HG02840 (cell line): ENCODE measurements around the gene NR0B2.
"Not testable (repeated sequence)": the region's sequence is repeated elsewhere in the genome, so short reads cannot be mapped to it uniquely, and the experiment has no call there.

Experiments
- ATAC-seq: cut with Tn5 transposase; IDR thresholded peaks from one replicate; pipeline ENCODE4 v1.9.1; 2021; ENCODE audit warnings: mild to moderate bottlenecking, moderate library complexity, moderate number of reproducible peaks; ENCODE audit not compliant: unreplicated experiment, low FRiP score

Gene NR0B2

DNA sequence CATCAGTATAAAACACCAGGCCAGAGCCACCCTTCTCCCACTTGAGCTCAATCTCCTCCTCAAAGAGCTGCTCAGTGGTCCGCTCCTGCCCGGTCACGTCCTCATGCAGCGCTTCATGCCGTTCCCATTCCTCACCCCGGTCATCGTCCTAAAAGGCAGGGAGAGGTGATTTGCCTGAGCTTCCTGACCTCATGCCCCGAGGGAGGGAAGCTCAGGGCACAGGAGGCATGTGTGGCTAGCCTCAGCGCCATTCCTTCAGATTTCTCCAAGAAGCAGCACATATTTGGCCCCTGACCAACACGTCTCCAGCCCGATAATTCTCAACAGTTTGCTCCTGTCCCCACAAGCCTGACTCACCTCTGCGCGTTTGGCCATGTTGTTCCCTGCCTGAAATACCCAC, 19.5 kb downstream of the NR0B2 start:
- ATAC-seq: no peak

GRCh38 chr1:26890467-26890796, 23.3 kb downstream of the NR0B2 start:
- peak; percentile 22 for ATAC-seq

GRCh38 chr1:26889551-26890466, 24.0 kb downstream of the NR0B2 start, which contains the start of gene GPN2:
GPN2 (minus strand) TSS chr1:26890283; CDS start chr1:26890096, 187 bp downstream.
- ATAC-seq: peak; percentile 85

GRCh38 chr1:26888231-26888630, 25.5 kb downstream of the NR0B2 start:
- ATAC-seq: no peak

GRCh38 chr1:26887125-26887524, 26.6 kb downstream of the NR0B2 start:
- no peak for ATAC-seq

GRCh38 chr1:26882696-26883463, 30.9 kb downstream of the NR0B2 start:
- ATAC-seq: no peak

- ATAC-seq: not testable (repeated sequence)
Observed at GRCh38 chr1:26881611-26882010, 32.2 kb downstream of the NR0B2 start.

DNA sequence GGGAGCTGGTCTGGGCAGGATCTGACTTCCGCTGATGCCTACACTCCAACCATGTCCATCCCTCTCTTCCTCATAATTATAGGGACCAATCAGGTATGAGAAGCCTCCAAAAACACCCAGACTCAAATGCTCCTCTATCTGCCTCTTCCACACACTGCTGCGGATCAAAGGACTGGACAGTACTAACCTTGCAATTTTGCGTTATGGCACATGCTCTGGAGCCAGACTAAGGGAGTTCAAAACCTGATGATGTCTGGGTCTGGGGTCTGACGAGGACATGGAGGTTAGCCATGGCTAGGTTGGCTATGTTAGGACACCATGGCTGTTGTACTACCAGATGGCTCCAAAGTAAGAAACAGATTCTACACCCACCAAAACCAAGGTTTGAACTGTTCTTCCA, 34.0 kb downstream of the NR0B2 start:
- ATAC-seq: no peak

DNA sequence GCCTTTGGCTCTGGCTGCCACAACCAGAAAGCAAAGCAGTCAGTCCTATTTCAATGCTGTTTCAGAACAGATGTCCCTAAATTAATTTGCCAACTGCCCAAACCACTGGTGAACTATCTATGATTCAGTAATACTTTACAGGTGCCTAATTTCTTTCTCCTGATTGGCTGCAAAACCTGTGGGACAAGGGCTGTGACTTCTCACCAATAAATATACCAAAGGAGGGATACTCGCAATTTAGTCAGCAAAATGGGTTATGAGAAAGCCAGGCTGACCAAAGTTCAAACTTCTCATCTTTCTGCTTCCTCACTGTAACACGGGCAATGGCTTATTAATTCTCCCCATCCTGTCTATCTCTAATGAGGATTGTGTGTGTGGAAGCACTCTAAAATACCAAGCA, 36.4 kb downstream of the NR0B2 start:
- ATAC-seq: no peak

- ATAC-seq: no peak
Observed at GRCh38 chr1:26874896-26875295, 38.9 kb downstream of the NR0B2 start.

DNA sequence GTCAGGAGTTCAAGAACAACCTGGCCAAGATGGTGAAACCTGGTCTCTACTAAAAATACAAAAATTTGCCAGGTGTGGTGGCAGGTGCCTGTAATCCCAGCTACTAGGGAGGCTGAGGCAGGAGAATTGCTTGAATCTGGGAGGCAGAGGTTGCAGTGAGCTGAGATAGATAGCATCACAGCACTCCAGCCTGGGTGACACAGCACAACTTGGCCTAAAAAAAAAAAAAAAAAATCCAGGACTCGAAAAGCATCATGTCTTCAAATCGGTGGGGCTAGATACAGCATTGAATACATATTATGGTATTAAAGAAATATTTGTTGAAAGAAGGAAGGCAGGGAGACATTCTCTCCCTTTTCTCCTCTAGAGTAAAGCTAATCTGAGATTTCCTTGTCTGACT, 40.7 kb downstream of the NR0B2 start:
- not testable (repeated sequence) for ATAC-seq

GRCh38 chr1:26864610-26865480, 48.9 kb downstream of the NR0B2 start:
- ATAC-seq: peak; percentile 93

- ATAC-seq: no peak
Observed at GRCh38 chr1:26863685-26864077, 50.1 kb downstream of the NR0B2 start.

GRCh38 chr1:26862781-26863684, 50.7 kb downstream of the NR0B2 start, which contains the start of gene SFN:
SFN (plus strand) TSS chr1:26863149; CDS start chr1:26863213, 64 bp downstream.
- no peak for ATAC-seq

DNA sequence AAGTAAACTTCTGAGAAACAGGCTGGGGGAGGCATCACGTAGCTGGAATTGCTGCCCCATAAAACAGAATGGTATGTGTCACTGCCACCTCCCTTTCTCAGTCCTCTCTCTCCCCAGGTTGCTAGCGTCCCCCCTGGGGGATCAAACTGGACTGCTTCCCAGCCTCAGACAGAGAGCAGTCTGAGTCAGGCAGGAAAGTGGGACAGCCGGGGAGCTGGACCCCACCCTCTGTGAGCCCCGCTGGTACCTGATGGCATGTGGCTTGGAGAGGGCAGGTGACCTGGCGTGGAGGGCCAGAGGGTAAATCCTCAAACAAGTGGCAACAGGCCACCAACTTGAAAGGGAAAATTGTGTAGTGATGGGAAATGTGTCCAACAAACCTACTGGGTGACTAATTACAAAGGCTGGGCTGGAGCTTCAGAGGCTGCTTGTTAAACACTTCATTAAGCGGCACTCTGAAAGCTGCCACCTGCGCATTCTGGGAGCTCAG, 51.8 kb downstream of the NR0B2 start:
- no peak for ATAC-seq
